Mesodermal cell (in vitro differentiated cells): ENCODE data around the gene LDLRAD4.

ENCODE experiments used
- H3K27ac ChIP-seq: 2 replicates; pipeline ENCODE4 v1.7.0; 2013; ENCODE audit warnings: mild to moderate bottlenecking, low read depth, low read length, moderate library complexity; ENCODE audit not compliant: severe bottlenecking
- H3K36me3 ChIP-seq: 2 replicates; pipeline ENCODE4 v1.7.1; 2013; ENCODE audit warnings: mild to moderate bottlenecking, low read length, moderate library complexity; ENCODE audit not compliant: control insufficient read depth, insufficient read depth
- H3K4me1 ChIP-seq: one replicate; pipeline ENCODE4 v1.7.1; 2013; ENCODE audit warnings: mild to moderate bottlenecking, low read length; ENCODE audit not compliant: insufficient read depth, control insufficient read depth, poor library complexity, severe bottlenecking
- H3K4me3 ChIP-seq: 2 replicates; pipeline ENCODE4 v1.7.0; 2013; ENCODE audit warnings: low read length, control low read depth, mild to moderate bottlenecking; ENCODE audit not compliant: insufficient read depth, poor library complexity, severe bottlenecking; ENCODE audit errors: extremely low read depth
- H3K9me3 ChIP-seq: 2 replicates; pipeline ENCODE4 v1.7.1; 2013; ENCODE audit warnings: mild to moderate bottlenecking, low read length, moderate library complexity; ENCODE audit not compliant: control insufficient read depth
- WGBS, 2 experiments: methylation state at CpG; one replicate each; pipeline ENCODE4 v1.1.5; 2013; ENCODE audit warnings: missing lambda C conversion rate in 2 of 2; ENCODE audit not compliant: insufficient coverage in 2 of 2; 5-methylcytosine and 5-hydroxymethylcytosine counted together

LDLRAD4 gene

GRCh38 chr18:13555192-13555591 is 336.6 kb downstream of the LDLRAD4 start:
- no peaks in the 10 kb centered on the region for H3K36me3 ChIP-seq
- H3K4me3 ChIP-seq: no peak overlapping the region
- peaks cover 5% of the 10 kb centered on the region for H3K4me1 ChIP-seq
- no peak overlapping the region for H3K27ac ChIP-seq
- no peaks in the 10 kb centered on the region for H3K9me3 ChIP-seq
- 100% methylated on average over 1 of the region's 2 CpGs; no CpG with 5 or more reads in 1 of the 2 experiments for WGBS, 2 experiments

GRCh38 chr18:13555865-13556264 is 337.3 kb downstream of the LDLRAD4 start:
- 60% methylated on average over 1 of the region's 3 CpGs; no CpG with 5 or more reads in 1 of the 2 experiments for WGBS, 2 experiments
- Histone ChIP-seq H3K4me3 (no peak overlapping the region), H3K36me3 (no peaks in the 10 kb centered on the region), H3K9me3 (no peaks in the 10 kb centered on the region), H3K4me1 (peaks cover 5% of the 10 kb centered on the region), H3K27ac (no peak overlapping the region)

- Histone ChIP-seq H3K4me3 (no peak overlapping the region), H3K9me3 (no peaks in the 10 kb centered on the region), H3K27ac (no peak overlapping the region), H3K36me3 (no peaks in the 10 kb centered on the region), H3K4me1 (peaks cover 5% of the 10 kb centered on the region)
- 53 to 83% methylated on average over 1 to 2 of the region's 3 CpGs for WGBS, 2 experiments
Measured at GRCh38 chr18:13556502-13556901, 337.9 kb downstream of the LDLRAD4 start.

GRCh38 chr18:13558124-13558523 is 339.6 kb downstream of the LDLRAD4 start:
- no peak overlapping the region for H3K27ac ChIP-seq
- WGBS, 2 experiments: 0 to 18% methylated on average over 2 to 4 of the region's 5 CpGs

GRCh38 chr18:13558790-13559189 is 340.2 kb downstream of the LDLRAD4 start:
- H3K27ac ChIP-seq: no peak overlapping the region
- WGBS, 2 experiments: 78 to 92% methylated on average over 4 to 5 of the region's 6 CpGs
- H3K4me3 ChIP-seq: no peak overlapping the region
- H3K9me3 ChIP-seq: no peaks in the 10 kb centered on the region
- H3K4me1 ChIP-seq: peaks cover 5% of the 10 kb centered on the region
- H3K36me3 ChIP-seq: no peaks in the 10 kb centered on the region

More at GRCh38 chr18:13558124-13558523, 339.6 kb downstream of the LDLRAD4 start:
- Histone ChIP-seq H3K4me3 (no peak overlapping the region), H3K36me3 (no peaks in the 10 kb centered on the region), H3K4me1 (peaks cover 5% of the 10 kb centered on the region), H3K9me3 (no peaks in the 10 kb centered on the region)

GRCh38 chr18:13559754-13560153 is 341.2 kb downstream of the LDLRAD4 start:
- no peak overlapping the region for H3K27ac ChIP-seq
- H3K36me3 ChIP-seq: no peaks in the 10 kb centered on the region
- H3K9me3 ChIP-seq: no peaks in the 10 kb centered on the region
- H3K4me3 ChIP-seq: no peak overlapping the region
- peaks cover 5% of the 10 kb centered on the region for H3K4me1 ChIP-seq
- 88 to 91% methylated on average over 4 of the region's 4 CpGs for WGBS, 2 experiments

GRCh38 chr18:13560306-13560705 is 341.7 kb downstream of the LDLRAD4 start:
- Histone ChIP-seq H3K4me1 (peaks cover 5% of the 10 kb centered on the region), H3K36me3 (no peaks in the 10 kb centered on the region), H3K27ac (no peak overlapping the region), H3K4me3 (no peak overlapping the region), H3K9me3 (no peaks in the 10 kb centered on the region)
- 88% methylated on average over 5 of the region's 5 CpGs for WGBS, 2 experiments

GRCh38 chr18:13562494-13563029 is 344.0 kb downstream of the LDLRAD4 start:
- no peak overlapping the region for H3K27ac ChIP-seq
- H3K36me3 ChIP-seq: no peaks in the 10 kb centered on the region
- 81% methylated on average over 6 of the region's 11 CpGs; no CpG with 5 or more reads in 1 of the 2 experiments for WGBS, 2 experiments
- H3K4me1 ChIP-seq: peaks cover 12% of the 10 kb centered on the region
- H3K4me3 ChIP-seq: no peak overlapping the region
- H3K9me3 ChIP-seq: no peaks in the 10 kb centered on the region

- Histone ChIP-seq H3K4me1 (peaks cover 12% of the 10 kb centered on the region), H3K9me3 (no peaks in the 10 kb centered on the region), H3K4me3 (no peak overlapping the region), H3K36me3 (no peaks in the 10 kb centered on the region), H3K27ac (no peak overlapping the region)
- WGBS, 2 experiments: 87 to 90% methylated on average over 3 to 9 of the region's 9 CpGs
Measured at GRCh38 chr18:13563390-13563805, 344.8 kb downstream of the LDLRAD4 start.

GRCh38 chr18:13564579-13564978 is 346.0 kb downstream of the LDLRAD4 start:
- WGBS, 2 experiments: 97 to 99% methylated on average over 5 to 8 of the region's 13 CpGs
- H3K9me3 ChIP-seq: no peaks in the 10 kb centered on the region
- no peak overlapping the region for H3K27ac ChIP-seq
- H3K36me3 ChIP-seq: no peaks in the 10 kb centered on the region
- H3K4me3 ChIP-seq: no peak overlapping the region
- H3K4me1 ChIP-seq: peaks cover 7% of the 10 kb centered on the region

GRCh38 chr18:13565228-13565627 is 346.7 kb downstream of the LDLRAD4 start:
- Histone ChIP-seq H3K9me3 (no peaks in the 10 kb centered on the region), H3K4me1 (peaks cover 7% of the 10 kb centered on the region), H3K4me3 (no peak overlapping the region), H3K27ac (no peak overlapping the region), H3K36me3 (no peaks in the 10 kb centered on the region)
- 92 to 96% methylated on average over 15 to 17 of the region's 17 CpGs for whole genome bisulfite sequencing, 2 experiments
